ENCODE data around the gene HPSE2.

HPSE2 gene

DNA sequence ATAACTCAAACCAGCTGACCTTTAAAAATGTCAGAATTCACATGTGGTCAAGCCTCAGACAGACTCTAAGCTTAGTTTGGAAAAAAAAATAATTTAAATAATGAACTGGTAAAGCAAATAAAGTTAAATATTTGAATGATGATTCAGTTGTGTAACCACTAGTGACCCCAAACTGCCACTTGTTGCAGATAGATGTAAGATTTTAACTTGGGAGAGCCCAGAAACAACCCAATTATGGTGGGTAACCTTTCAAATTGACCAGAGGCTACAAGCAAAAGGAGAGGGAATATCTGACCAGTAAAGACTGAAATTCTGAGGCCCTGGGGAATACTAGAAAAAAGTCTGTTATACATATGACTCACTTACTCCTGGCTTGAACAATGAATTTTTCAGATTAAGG is 268.1 kb downstream of the HPSE2 start:
- TF ChIP-seq, protein P1, sequence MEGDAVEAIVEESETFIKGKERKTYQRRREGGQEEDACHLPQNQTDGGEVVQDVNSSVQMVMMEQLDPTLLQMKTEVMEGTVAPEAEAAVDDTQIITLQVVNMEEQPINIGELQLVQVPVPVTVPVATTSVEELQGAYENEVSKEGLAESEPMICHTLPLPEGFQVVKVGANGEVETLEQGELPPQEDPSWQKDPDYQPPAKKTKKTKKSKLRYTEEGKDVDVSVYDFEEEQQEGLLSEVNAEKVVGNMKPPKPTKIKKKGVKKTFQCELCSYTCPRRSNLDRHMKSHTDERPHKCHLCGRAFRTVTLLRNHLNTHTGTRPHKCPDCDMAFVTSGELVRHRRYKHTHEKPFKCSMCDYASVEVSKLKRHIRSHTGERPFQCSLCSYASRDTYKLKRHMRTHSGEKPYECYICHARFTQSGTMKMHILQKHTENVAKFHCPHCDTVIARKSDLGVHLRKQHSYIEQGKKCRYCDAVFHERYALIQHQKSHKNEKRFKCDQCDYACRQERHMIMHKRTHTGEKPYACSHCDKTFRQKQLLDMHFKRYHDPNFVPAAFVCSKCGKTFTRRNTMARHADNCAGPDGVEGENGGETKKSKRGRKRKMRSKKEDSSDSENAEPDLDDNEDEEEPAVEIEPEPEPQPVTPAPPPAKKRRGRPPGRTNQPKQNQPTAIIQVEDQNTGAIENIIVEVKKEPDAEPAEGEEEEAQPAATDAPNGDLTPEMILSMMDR (IDR thresholded peaks at IDR 0.05; ENCODE audit: low read depth, low read length, missing control alignments): no peak
- H3K27ac ChIP-seq: no peak overlapping the region
- no peaks in the 10 kb centered on the region for H3K27me3 ChIP-seq (replicated peaks)
- no peaks in the 10 kb centered on the region for H3K36me3 ChIP-seq (replicated peaks)
- in situ Hi-C loops (cut with HindIII; ENCODE audit: low pct_ligation_motif_present, low sequenced_read_pairs): no loop called here
- H3K4me3 ChIP-seq (ENCODE audit: low read depth, low read length): no peak overlapping the region
- DNase-seq: peak; percentile 34

DNA sequence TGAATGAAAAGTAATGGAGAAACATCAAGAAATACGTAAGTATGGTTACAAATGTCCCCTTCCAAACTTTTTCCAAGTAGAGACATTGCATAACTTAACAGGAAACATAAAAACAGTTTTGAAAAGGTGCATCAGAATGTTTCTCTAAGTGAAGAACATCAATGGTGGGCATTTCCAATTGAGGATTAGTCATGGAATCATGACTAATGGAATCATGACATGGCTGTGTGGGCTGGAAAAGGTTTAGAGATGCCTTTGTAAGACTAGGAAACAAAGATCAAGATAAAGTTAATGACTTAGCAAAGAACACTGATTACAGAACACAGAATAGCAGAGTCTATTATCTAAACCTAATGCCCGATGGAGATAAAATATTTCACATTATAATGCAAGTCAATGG is 272.0 kb downstream of the HPSE2 start:
- Histone ChIP-seq H3K36me3 (replicated peaks) (no peaks in the 10 kb centered on the region), H3K27me3 (replicated peaks) (no peaks in the 10 kb centered on the region), H3K4me3 (ENCODE audit: low read depth, low read length) (no peak overlapping the region), H3K27ac (no peak overlapping the region)
- peak; percentile 20 for DNase-seq
- in situ Hi-C loops (cut with HindIII; ENCODE audit: low pct_ligation_motif_present, low sequenced_read_pairs): no loop called here
- TF ChIP-seq, protein P1 (IDR thresholded peaks at IDR 0.05; ENCODE audit: low read depth, low read length, missing control alignments): no peak

DNA sequence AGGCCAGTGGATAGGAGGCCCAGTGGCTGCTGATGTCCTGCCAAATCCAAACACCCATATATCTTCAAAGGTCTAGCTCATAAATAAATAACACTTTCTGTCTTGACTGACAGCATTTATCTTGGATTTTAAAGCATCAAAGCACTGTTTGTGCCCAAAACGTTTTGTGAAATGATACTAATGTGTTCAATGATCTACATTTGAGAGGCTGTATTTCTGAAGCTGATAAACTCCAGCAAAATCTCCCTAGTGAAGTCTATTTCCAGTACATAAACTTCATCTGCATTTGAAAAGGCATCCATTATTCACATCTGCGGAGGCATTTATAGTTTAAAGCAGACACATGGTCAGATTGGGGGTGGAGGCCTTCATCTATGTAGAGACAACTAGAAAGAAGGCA is 276.3 kb downstream of the HPSE2 start:
- DNase-seq: no peak
- Histone ChIP-seq H3K27ac (no peak overlapping the region), H3K27me3 (replicated peaks) (no peaks in the 10 kb centered on the region), H3K36me3 (replicated peaks) (no peaks in the 10 kb centered on the region), H3K4me3 (ENCODE audit: low read depth, low read length) (no peak overlapping the region)
- TF ChIP-seq, protein P1 (IDR thresholded peaks at IDR 0.05; ENCODE audit: low read depth, low read length, missing control alignments): no peak
- in situ Hi-C loops (cut with HindIII; ENCODE audit: low pct_ligation_motif_present, low sequenced_read_pairs): no loop called here

GRCh38 chr10:98957801-98958200 is 277.9 kb downstream of the HPSE2 start:
- in situ Hi-C loops (cut with HindIII; ENCODE audit: low pct_ligation_motif_present, low sequenced_read_pairs): no loop called here
- no peaks in the 10 kb centered on the region for H3K27me3 ChIP-seq (replicated peaks)
- TF ChIP-seq, protein P1 (IDR thresholded peaks at IDR 0.05; ENCODE audit: low read depth, low read length, missing control alignments): no peak
- H3K27ac ChIP-seq: no peak overlapping the region
- DNase-seq: no peak
- H3K4me3 ChIP-seq (ENCODE audit: low read depth, low read length): no peak overlapping the region
- H3K36me3 ChIP-seq (replicated peaks): no peaks in the 10 kb centered on the region

- H3K27me3 ChIP-seq (replicated peaks): no peaks in the 10 kb centered on the region
- TF ChIP-seq, protein P1 (IDR thresholded peaks at IDR 0.05; ENCODE audit: low read depth, low read length, missing control alignments): no peak
- in situ Hi-C loops (cut with HindIII; ENCODE audit: low pct_ligation_motif_present, low sequenced_read_pairs): no loop called here
- H3K27ac ChIP-seq: peak overlapping the region; percentile 27
- DNase-seq: peak; percentile 31
- H3K36me3 ChIP-seq (replicated peaks): no peaks in the 10 kb centered on the region
- H3K4me3 ChIP-seq (ENCODE audit: low read depth, low read length): no peak overlapping the region
Observed at GRCh38 chr10:98956576-98957260, 278.9 kb downstream of the HPSE2 start.

GRCh38 chr10:98953251-98953650 is 282.4 kb downstream of the HPSE2 start:
- H3K27ac ChIP-seq: no peak overlapping the region
- in situ Hi-C loops (cut with HindIII; ENCODE audit: low pct_ligation_motif_present, low sequenced_read_pairs): no loop called here
- TF ChIP-seq, protein P1 (IDR thresholded peaks at IDR 0.05; ENCODE audit: low read depth, low read length, missing control alignments): no peak
- no peak for DNase-seq
- no peak overlapping the region for H3K4me3 ChIP-seq (ENCODE audit: low read depth, low read length)
- no peaks in the 10 kb centered on the region for H3K27me3 ChIP-seq (replicated peaks)
- no peaks in the 10 kb centered on the region for H3K36me3 ChIP-seq (replicated peaks)
